Endothelial cell of umbilical vein (primary cell): ENCODE results near the gene BCAR1.
A peak's percentile ranks its signal among the peaks of the same experiment; 100 is the strongest.

Experiments used
- FOS ChIP-seq: IDR thresholded peaks from 2 replicates; pipeline ENCODE4 v1.6.1; 2011; ENCODE audit warnings: mild to moderate bottlenecking, low read length, moderate library complexity, borderline replicate concordance; ENCODE audit not compliant: insufficient read depth
- MYC ChIP-seq: IDR thresholded peaks from one replicate; pipeline ENCODE4 v1.6.1; 2011; ENCODE audit warnings: mild to moderate bottlenecking, low read depth, low read length
- POLR2A ChIP-seq: IDR thresholded peaks from 2 replicates; pipeline ENCODE4 v1.6.1; 2012; ENCODE audit warnings: low read depth, mild to moderate bottlenecking, control low read depth, low read length
- POLR2AphosphoS5 ChIP-seq: IDR thresholded peaks from 2 replicates; pipeline ENCODE4 v1.6.1; 2012; ENCODE audit warnings: low read depth, mild to moderate bottlenecking, control low read depth, low read length, moderate library complexity; ENCODE audit not compliant: insufficient read depth
- TF ChIP-seq, protein P1 (sequence below), 2 donors: IDR thresholded peaks; 1 replicate in 1 of 2; 2 replicates in 1 of 2; pipeline ENCODE4 v1.5.1; 2011; ENCODE audit warnings: low read length in 2 of 2, mild to moderate bottlenecking in 2 of 2, moderate library complexity in 2 of 2, control low read depth in 1 of 2, inconsistent platforms in 1 of 2, low read depth in 1 of 2; ENCODE audit not compliant: insufficient read depth in 1 of 2; ENCODE audit errors: extremely low read depth in 1 of 2

DNA sequence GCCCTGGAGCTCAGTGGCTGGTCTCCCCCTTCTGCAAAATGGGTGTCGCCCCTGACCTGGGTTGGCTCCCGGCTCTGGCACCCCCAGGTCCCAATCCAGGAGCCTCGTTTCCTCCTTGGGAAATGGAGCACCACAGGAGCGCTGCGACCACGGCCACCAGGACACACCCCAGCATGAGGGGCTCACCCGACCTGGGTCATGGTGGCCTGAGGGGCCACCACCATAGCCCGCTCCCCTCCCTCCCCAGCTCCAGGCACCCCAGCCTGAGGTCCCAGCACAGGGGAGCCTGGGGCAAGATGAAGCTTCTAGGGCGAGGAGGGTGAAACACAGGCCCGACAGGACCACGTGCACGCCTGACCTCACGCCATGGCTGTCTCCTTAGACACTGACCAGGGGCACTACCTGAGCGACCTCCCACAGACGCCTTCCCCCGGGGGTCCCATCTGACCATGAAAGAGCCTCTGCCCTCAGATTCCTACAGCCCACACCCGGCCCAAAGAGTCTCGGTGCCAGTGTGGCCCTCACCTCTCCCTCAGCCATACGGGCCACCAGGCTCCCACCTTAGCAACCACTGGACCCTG lies 11.8 kb downstream of the BCAR1 start:
- TF ChIP-seq, protein P1, sequence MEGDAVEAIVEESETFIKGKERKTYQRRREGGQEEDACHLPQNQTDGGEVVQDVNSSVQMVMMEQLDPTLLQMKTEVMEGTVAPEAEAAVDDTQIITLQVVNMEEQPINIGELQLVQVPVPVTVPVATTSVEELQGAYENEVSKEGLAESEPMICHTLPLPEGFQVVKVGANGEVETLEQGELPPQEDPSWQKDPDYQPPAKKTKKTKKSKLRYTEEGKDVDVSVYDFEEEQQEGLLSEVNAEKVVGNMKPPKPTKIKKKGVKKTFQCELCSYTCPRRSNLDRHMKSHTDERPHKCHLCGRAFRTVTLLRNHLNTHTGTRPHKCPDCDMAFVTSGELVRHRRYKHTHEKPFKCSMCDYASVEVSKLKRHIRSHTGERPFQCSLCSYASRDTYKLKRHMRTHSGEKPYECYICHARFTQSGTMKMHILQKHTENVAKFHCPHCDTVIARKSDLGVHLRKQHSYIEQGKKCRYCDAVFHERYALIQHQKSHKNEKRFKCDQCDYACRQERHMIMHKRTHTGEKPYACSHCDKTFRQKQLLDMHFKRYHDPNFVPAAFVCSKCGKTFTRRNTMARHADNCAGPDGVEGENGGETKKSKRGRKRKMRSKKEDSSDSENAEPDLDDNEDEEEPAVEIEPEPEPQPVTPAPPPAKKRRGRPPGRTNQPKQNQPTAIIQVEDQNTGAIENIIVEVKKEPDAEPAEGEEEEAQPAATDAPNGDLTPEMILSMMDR (IDR thresholded peaks at IDR 0.05; ENCODE audit: extremely low read depth in 1 of 2, insufficient read depth in 1 of 2, low read depth in 1 of 2, low read length in 2 of 2): no peak
- TF ChIP-seq POLR2A: no peak
- peak; percentile 2 for TF ChIP-seq POLR2AphosphoS5
- TF ChIP-seq MYC: no peak
- TF ChIP-seq FOS: no peak
